ENCODE measurements around the gene UGGT1.

UGGT1 gene

GRCh38 chr2:128178650-128179460 lies 87.9 kb downstream of the UGGT1 start:
- no peak overlapping the region for H3K4me3 ChIP-seq (ENCODE audit: low read depth, low read length)
- peak; percentile 59; the same call in 1 of the 2 replicates for TF ChIP-seq CTCF (IDR thresholded peaks at IDR 0.05; ENCODE audit: borderline replicate concordance, insufficient read depth, low read depth, low read length)

GRCh38 chr2:128179461-128179755 lies 88.4 kb downstream of the UGGT1 start:
- TF ChIP-seq CTCF (IDR thresholded peaks at IDR 0.05; ENCODE audit: borderline replicate concordance, insufficient read depth, low read depth, low read length), result no peak
- H3K4me3 ChIP-seq (ENCODE audit: low read depth, low read length), result no peak overlapping the region

DNA sequence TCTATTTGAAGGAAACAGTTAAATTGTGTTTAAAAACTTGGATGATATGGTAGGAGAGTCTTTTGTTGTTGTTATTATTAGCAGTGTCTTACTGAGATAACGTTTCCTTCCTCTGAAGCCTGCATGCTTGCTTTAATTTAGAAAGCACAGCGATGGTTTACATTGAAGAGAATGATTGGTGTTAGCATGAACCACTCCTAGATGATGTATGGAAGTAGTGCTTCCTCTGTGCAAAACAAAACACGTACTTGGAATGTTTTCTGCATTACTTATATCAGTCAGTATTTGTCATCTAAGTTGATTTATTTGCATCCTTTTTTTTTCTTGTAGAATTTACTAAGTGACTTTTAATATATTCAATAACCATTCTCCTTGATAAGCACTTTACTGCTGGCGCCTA lies 89.0 kb downstream of the UGGT1 start:
- no peak for TF ChIP-seq CTCF (IDR thresholded peaks at IDR 0.05; ENCODE audit: borderline replicate concordance, insufficient read depth, low read depth, low read length)
- H3K4me3 ChIP-seq (ENCODE audit: low read depth, low read length), result no peak overlapping the region

- H3K4me3 ChIP-seq (ENCODE audit: low read depth, low read length), result no peak overlapping the region
- TF ChIP-seq CTCF (IDR thresholded peaks at IDR 0.05; ENCODE audit: borderline replicate concordance, insufficient read depth, low read depth, low read length), result no peak
Observed at GRCh38 chr2:128185576-128185975, 94.6 kb downstream of the UGGT1 start.

GRCh38 chr2:128187032-128187654 lies 96.1 kb downstream of the UGGT1 start:
- no peak for TF ChIP-seq CTCF (IDR thresholded peaks at IDR 0.05; ENCODE audit: borderline replicate concordance, insufficient read depth, low read depth, low read length)
- no peak overlapping the region for H3K4me3 ChIP-seq (ENCODE audit: low read depth, low read length)

GRCh38 chr2:128195435-128195984 lies 104.5 kb downstream of the UGGT1 start:
- no peak overlapping the region for H3K4me3 ChIP-seq (ENCODE audit: low read depth, low read length)
- no peak for TF ChIP-seq CTCF (IDR thresholded peaks at IDR 0.05; ENCODE audit: borderline replicate concordance, insufficient read depth, low read depth, low read length)

- no peak overlapping the region for H3K4me3 ChIP-seq (ENCODE audit: low read depth, low read length)
- TF ChIP-seq CTCF (IDR thresholded peaks at IDR 0.05; ENCODE audit: borderline replicate concordance, insufficient read depth, low read depth, low read length), result no peak
Observed at GRCh38 chr2:128196026-128196425, 105.0 kb downstream of the UGGT1 start.

Data from GM12875 (cell line).